DND-41 (cell line): ENCODE measurements around the gene EFNA4.

Source experiments
- ATAC-seq: fragments of 200-7000 bp; cut with Tn5 transposase; 3 replicates; pipeline ENCODE4 v1.9.1; 2021; ENCODE audit warnings: low read depth; ENCODE audit not compliant: insufficient read depth
- DNase-seq: peaks from one replicate; pipeline ENCODE4 v3.0.0-alpha.2; 2020
- H2AFZ ChIP-seq: 2 replicates; pipeline ENCODE4 v1.6.0; 2012; ENCODE audit warnings: low read depth, low read length
- H3K27ac ChIP-seq: 2 replicates; pipeline ENCODE4 v1.5.1; 2012; ENCODE audit warnings: low read length, inconsistent platforms
- H3K27me3 ChIP-seq: fragments of 200-600 bp; sonication (generic); 2 replicates; pipeline ENCODE4 v1.6.0; 2012; ENCODE audit warnings: low read length, mild to moderate bottlenecking, inconsistent platforms; ENCODE audit not compliant: insufficient read depth, poor library complexity
- H3K36me3 ChIP-seq: 2 replicates; pipeline ENCODE4 v1.5.1; 2012; ENCODE audit warnings: low read length, inconsistent platforms; ENCODE audit not compliant: insufficient read depth
- H3K4me1 ChIP-seq: 2 replicates; pipeline ENCODE4 v1.5.1; 2012; ENCODE audit warnings: mild to moderate bottlenecking, low read length; ENCODE audit not compliant: insufficient read depth
- H3K4me2 ChIP-seq: 2 replicates; pipeline ENCODE4 v1.6.0; 2012; ENCODE audit warnings: mild to moderate bottlenecking, moderate library complexity, low read length, inconsistent platforms; ENCODE audit not compliant: insufficient read depth
- H3K4me3 ChIP-seq, 2 experiments: fragments of 200-600 bp in 1 of 2; shearing (Covaris generic) in 1 of 2; 2 replicates each; pipeline ENCODE4 v1.5.1; 2012 to 2016; ENCODE audit warnings: inconsistent platforms in 2 of 2, low read length in 2 of 2, mild to moderate bottlenecking in 2 of 2, low read depth in 1 of 2, moderate library complexity in 1 of 2
- H3K79me2 ChIP-seq: 2 replicates; pipeline ENCODE4 v1.6.0; 2012; ENCODE audit warnings: low read length, inconsistent platforms; ENCODE audit not compliant: insufficient read depth
- H3K9ac ChIP-seq: 2 replicates; pipeline ENCODE4 v1.6.0; 2012; ENCODE audit warnings: low read depth, mild to moderate bottlenecking, inconsistent platforms, low read length, moderate library complexity
- H3K9me3 ChIP-seq: 2 replicates; pipeline ENCODE4 v1.5.1; 2012; ENCODE audit warnings: low read length, moderate library complexity, mild to moderate bottlenecking, inconsistent platforms; ENCODE audit not compliant: insufficient read depth, severe bottlenecking
- H4K20me1 ChIP-seq: 2 replicates; pipeline ENCODE4 v1.6.0; 2012; ENCODE audit warnings: low read length; ENCODE audit not compliant: insufficient read depth
- EZH2 ChIP-seq: IDR thresholded peaks from 3 replicates; pipeline ENCODE4 v1.6.1; 2012; ENCODE audit warnings: borderline replicate concordance, low read depth, mild to moderate bottlenecking, moderate library complexity, low read length, inconsistent platforms; ENCODE audit not compliant: severe bottlenecking
- TF ChIP-seq, protein P1 (sequence below): IDR thresholded peaks from 2 replicates; pipeline ENCODE4 v1.5.1; 2012; ENCODE audit warnings: borderline replicate concordance, low read length, moderate library complexity, mild to moderate bottlenecking; ENCODE audit not compliant: poor library complexity, severe bottlenecking; ENCODE audit errors: extremely low read depth

Gene EFNA4

DNA sequence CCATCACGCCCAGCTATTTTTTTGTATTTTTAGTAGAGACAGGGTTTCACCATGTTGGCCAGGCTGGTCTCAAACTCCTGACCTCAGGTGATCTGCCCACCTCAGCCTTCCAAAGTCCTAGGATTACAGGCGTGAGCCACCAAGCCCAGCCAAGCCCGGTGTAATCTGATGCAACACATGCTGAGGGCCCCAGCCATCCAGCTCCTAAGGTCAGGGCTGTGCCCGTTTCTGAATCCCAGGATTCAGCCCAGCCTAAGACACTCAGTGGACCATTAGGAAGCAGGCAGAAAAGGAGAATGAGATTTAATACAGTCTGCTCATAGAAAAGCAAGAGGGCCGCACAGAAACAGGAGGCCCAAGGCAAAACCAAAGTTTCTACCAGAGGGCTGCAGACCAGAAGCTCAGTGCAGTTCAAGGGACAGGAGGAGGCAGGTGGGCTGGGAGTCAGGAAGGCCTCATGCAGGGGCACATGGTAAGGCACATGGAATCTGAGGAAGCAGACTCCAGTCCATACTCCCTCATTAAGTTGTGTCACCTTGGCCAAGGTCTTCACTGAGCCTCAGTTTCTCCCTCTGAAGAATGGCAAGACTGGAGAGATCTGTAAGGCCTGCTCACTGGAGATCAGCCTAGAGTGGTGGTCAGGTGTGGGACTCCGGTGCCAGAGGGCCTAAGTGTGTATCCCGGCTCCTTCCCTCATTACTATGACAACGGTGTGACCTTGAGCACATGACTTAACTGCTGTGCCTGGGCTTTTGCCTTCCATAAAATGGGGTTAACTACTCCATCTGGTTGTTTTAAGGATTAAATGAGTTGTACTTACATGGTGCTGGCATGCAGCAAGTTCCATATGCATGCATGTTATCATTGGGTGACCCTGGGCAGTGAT, 14.8 kb upstream of the EFNA4 start:
- DNase-seq (no peak), ATAC-seq (no peak)
- H3K4me3 ChIP-seq = no peak overlapping the region
- H3K4me1 ChIP-seq = peaks cover 15% of the 10 kb centered on the region
- peaks cover 11% of the 10 kb centered on the region for H4K20me1 ChIP-seq
- H2AFZ ChIP-seq = no peak overlapping the region
- H3K36me3 ChIP-seq = no peaks in the 10 kb centered on the region
- no peaks in the 10 kb centered on the region for H3K79me2 ChIP-seq
- H3K9me3 ChIP-seq = no peaks in the 10 kb centered on the region
- no peak overlapping the region for H3K4me2 ChIP-seq
- no peak overlapping the region for H3K27ac ChIP-seq
- H3K27me3 ChIP-seq = peaks cover 37% of the 10 kb centered on the region
- H3K9ac ChIP-seq = no peak overlapping the region
- TF ChIP-seq, protein P1, sequence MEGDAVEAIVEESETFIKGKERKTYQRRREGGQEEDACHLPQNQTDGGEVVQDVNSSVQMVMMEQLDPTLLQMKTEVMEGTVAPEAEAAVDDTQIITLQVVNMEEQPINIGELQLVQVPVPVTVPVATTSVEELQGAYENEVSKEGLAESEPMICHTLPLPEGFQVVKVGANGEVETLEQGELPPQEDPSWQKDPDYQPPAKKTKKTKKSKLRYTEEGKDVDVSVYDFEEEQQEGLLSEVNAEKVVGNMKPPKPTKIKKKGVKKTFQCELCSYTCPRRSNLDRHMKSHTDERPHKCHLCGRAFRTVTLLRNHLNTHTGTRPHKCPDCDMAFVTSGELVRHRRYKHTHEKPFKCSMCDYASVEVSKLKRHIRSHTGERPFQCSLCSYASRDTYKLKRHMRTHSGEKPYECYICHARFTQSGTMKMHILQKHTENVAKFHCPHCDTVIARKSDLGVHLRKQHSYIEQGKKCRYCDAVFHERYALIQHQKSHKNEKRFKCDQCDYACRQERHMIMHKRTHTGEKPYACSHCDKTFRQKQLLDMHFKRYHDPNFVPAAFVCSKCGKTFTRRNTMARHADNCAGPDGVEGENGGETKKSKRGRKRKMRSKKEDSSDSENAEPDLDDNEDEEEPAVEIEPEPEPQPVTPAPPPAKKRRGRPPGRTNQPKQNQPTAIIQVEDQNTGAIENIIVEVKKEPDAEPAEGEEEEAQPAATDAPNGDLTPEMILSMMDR = no peak
- no peak for TF ChIP-seq EZH2

DNA sequence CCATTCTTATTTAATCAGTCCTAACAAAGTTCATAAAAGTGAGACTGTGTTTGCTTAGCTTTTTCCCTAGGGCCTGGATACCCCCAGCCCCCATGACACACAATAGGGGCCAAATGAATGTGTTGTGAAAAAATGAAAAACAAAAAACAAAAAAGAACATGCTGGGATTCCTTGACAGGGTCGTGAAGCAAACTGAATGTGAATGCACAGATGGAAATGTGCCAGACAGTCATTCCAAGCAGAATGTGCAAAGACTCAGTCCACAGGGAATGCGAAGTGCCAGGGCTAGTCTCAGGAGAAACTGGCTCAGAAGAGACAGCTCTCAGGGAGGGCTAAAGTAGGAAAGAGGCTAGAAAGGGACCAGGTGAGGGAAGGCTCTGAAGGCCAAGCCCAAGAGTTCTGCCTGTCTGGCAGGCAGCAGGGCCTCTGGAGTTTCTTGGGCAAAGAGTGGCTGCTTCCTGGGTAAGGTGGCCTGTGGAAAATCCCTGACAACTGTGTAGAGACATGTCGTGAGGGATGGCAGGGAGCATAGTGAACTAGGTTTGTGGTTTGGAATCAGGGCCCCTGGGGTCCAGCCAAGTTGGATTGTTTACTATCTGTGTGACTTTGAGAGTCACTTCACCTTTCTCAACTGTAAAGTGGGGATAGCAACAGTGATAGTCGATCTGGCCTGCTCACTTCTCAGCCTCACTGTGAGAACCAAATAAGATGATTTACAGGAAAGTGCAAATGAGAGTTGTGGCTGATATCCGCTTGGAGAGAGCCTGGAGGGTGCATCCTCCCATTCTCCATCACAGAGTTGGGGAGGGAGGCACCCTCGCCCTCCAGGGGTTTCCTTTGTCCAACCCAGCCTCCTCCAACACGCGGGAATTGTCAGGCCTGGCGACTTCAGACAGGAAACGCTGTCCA, 13.6 kb upstream of the EFNA4 start:
- no peak overlapping the region for H3K27ac ChIP-seq
- DNase-seq (no peak), ATAC-seq (no peak)

DNA sequence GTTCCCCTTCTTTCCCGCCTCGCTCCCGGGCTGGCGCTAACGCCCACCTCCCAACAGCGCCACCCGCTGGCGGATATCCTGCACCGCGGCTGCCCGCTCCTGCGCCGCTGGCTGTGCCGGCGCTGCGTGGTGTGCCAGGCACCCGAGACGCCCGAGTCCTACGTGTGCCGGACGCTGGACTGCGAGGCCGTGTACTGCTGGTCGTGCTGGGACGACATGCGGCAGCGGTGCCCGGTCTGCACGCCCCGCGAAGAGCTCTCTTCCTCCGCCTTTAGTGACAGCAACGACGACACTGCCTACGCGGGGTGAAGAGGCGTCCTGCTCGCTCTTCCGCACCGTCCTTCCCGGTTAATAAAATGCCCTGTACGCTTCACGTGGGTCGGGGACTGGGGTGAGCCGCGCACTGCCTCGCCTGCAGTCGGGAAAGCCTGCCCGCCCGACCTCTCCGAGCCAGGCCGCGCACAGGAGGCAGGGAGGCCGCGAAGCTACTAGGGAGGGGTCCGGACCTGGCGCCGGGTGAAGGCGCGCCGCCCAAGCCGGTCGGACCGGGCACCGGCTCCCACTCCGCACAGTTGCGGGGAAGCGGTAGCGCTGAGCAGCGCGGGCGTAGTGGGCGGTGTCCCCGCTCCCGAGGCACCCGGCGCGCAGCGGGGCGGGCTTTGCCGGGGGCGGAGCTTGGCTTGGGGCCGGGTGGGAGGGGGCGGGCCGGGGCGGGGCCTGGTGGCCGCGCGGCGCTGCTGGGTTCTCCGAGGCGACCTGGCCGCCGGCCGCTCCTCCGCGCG, 12.8 kb upstream of the EFNA4 start, which contains the start of gene ADAM15:
Gene ADAM15 (plus strand): TSS at position 757 of the 782 bp plus-strand sequence. CDS start 71 bp downstream, outside the sequence.
- no peaks in the 10 kb centered on the region for H3K79me2 ChIP-seq
- peak within 1 kb of the TSS in 1 of 2 experiments; percentile 52; a peak in 2 of 4 replicates for H3K4me3 ChIP-seq
- H3K27me3 ChIP-seq = peaks cover 32% of the 10 kb centered on the region
- H3K36me3 ChIP-seq = no peaks in the 10 kb centered on the region
- H4K20me1 ChIP-seq = peaks cover 6% of the 10 kb centered on the region
- H2AFZ ChIP-seq = 0 out of 2 replicates have a peak within 1 kb of the TSS, but pooled peaks have one; percentile 13
- ATAC-seq (peak; percentile 90), DNase-seq (peak; percentile 72)
- H3K4me2 ChIP-seq = peak within 1 kb of the TSS; percentile 73
- no peaks in the 10 kb centered on the region for H3K9me3 ChIP-seq
- no peak within 1 kb of the TSS for H3K27ac ChIP-seq
- peaks cover 15% of the 10 kb centered on the region for H3K4me1 ChIP-seq
- TF ChIP-seq EZH2 = peak; percentile 49
- TF ChIP-seq, protein P1 = peak; percentile 51
- H3K9ac ChIP-seq = peak within 1 kb of the TSS; percentile 42

More for the DNA sequence above, 13.6 kb upstream of the EFNA4 start:
- peaks cover 32% of the 10 kb centered on the region for H3K27me3 ChIP-seq
- no peaks in the 10 kb centered on the region for H3K79me2 ChIP-seq
- TF ChIP-seq, protein P1 = no peak
- no peak for TF ChIP-seq EZH2
- no peak overlapping the region for H3K4me3 ChIP-seq
- peaks cover 15% of the 10 kb centered on the region for H3K4me1 ChIP-seq
- no peak overlapping the region for H3K9ac ChIP-seq
- H3K36me3 ChIP-seq = no peaks in the 10 kb centered on the region
- peaks cover 6% of the 10 kb centered on the region for H4K20me1 ChIP-seq
- no peaks in the 10 kb centered on the region for H3K9me3 ChIP-seq
- H3K4me2 ChIP-seq = no peak overlapping the region
- no peak overlapping the region for H2AFZ ChIP-seq
